Fibroblast of gingiva (primary cell): ENCODE data around the gene CPNE8.
A peak's percentile ranks its signal among the peaks of the same experiment; 100 is the strongest.

ENCODE experiments used
- DNase-seq: peaks from one replicate; pipeline ENCODE4 v3.0.0-alpha.2; 2011; ENCODE audit warnings: low read depth

CPNE8 gene

GRCh38 chr12:38728894-38729293, 176.5 kb downstream of the CPNE8 start:
- DNase-seq: no peak

GRCh38 chr12:38721611-38722252, 183.7 kb downstream of the CPNE8 start:
- DNase-seq: no peak

GRCh38 chr12:38720661-38721060, 184.7 kb downstream of the CPNE8 start:
- no peak for DNase-seq

- DNase-seq: no peak
Measured at GRCh38 chr12:38713294-38713693, 192.1 kb downstream of the CPNE8 start.

- DNase-seq: peak; percentile 49
Measured at GRCh38 chr12:38711054-38711453, 194.3 kb downstream of the CPNE8 start.

- no peak for DNase-seq
Measured at GRCh38 chr12:38708466-38708865, 196.9 kb downstream of the CPNE8 start.

GRCh38 chr12:38707648-38708047, 197.7 kb downstream of the CPNE8 start:
- DNase-seq: no peak

- DNase-seq: no peak
Measured at GRCh38 chr12:38697289-38697688, 208.1 kb downstream of the CPNE8 start.

GRCh38 chr12:38695057-38695456, 210.3 kb downstream of the CPNE8 start:
- DNase-seq: no peak

- DNase-seq: no peak
Measured at GRCh38 chr12:38691164-38691563, 214.2 kb downstream of the CPNE8 start.

GRCh38 chr12:38690646-38691045, 214.7 kb downstream of the CPNE8 start:
- DNase-seq: no peak

- peak; percentile 51 for DNase-seq
Measured at GRCh38 chr12:38689704-38690103, 215.7 kb downstream of the CPNE8 start.

- no peak for DNase-seq
Measured at GRCh38 chr12:38689195-38689594, 216.2 kb downstream of the CPNE8 start.

- DNase-seq: no peak
Measured at GRCh38 chr12:38682521-38682920, 222.9 kb downstream of the CPNE8 start.

- DNase-seq: no peak
Measured at GRCh38 chr12:38669530-38669929, 235.9 kb downstream of the CPNE8 start.

- DNase-seq: no peak
Measured at GRCh38 chr12:38669081-38669480, 236.3 kb downstream of the CPNE8 start.

GRCh38 chr12:38666425-38666824, 239.0 kb downstream of the CPNE8 start:
- no peak for DNase-seq

GRCh38 chr12:38664661-38665269, 240.6 kb downstream of the CPNE8 start:
- peak; percentile 8 for DNase-seq

GRCh38 chr12:38662829-38663228, 242.6 kb downstream of the CPNE8 start:
- peak; percentile 12 for DNase-seq

- DNase-seq: no peak
Measured at GRCh38 chr12:38653650-38654049, 251.7 kb downstream of the CPNE8 start.

GRCh38 chr12:38648813-38649212, 256.6 kb downstream of the CPNE8 start:
- no peak for DNase-seq

GRCh38 chr12:38646146-38646545, 259.2 kb downstream of the CPNE8 start:
- DNase-seq: no peak

- DNase-seq: no peak
Measured at GRCh38 chr12:38639625-38640024, 265.8 kb downstream of the CPNE8 start.

GRCh38 chr12:38638401-38638800, 267.0 kb downstream of the CPNE8 start:
- no peak for DNase-seq
